ENCODE results near the gene ABCB6. TPM values are rescaled to one million over a fixed set of nuclear protein-coding genes. Genes with fewer than 3 reads are reported as not detected.
A peak's percentile ranks its signal among the peaks of the same experiment; 100 is the strongest.

ABCB6 gene
- total RNA-seq, 1 experiment from 2014 or later, result 21.1 TPM

- H3K27me3 ChIP-seq (ENCODE audit: low read length), result no peaks in the 10 kb centered on the region
- H3K4me2 ChIP-seq (ENCODE audit: low read length), result peak within 1 kb of the TSS; percentile 90
- H3K4me3 ChIP-seq (ENCODE audit: low read length), result peak within 1 kb of the TSS; percentile 74
- H3K9ac ChIP-seq (ENCODE audit: low read length), result peak within 1 kb of the TSS; percentile 62
- peaks cover 31% of the 10 kb centered on the region for H3K79me2 ChIP-seq (ENCODE audit: low read length)
- intact Hi-C loops (cut with micrococcal nuclease), result loop anchor here (1.0 kb wide), 1 partner anchor 134 kb away; the partner anchor contains the start of gene DNPEP
- DNase-seq (peak; percentile 42), ATAC-seq (peak; percentile 10)
- no peaks in the 10 kb centered on the region for H4K20me1 ChIP-seq (ENCODE audit: low read length)
- CTCF ChIA-PET, result no interaction called here
- H3K4me1 ChIP-seq (ENCODE audit: insufficient read depth, low read length), result peaks cover 47% of the 10 kb centered on the region
- no peaks in the 10 kb centered on the region for H3K9me3 ChIP-seq (ENCODE audit: low read length)
- H3K9me2 ChIP-seq (replicated peaks; ENCODE audit: low read length), result no peaks in the 10 kb centered on the region
- no peak for TF ChIP-seq CTCF (conservative IDR thresholded peaks at IDR 0.05; ENCODE audit: low read depth, low read length)
- TF ChIP-seq EZH2 (IDR thresholded peaks at IDR 0.05; ENCODE audit: low read length, unreplicated experiment), result no peak
- TF ChIP-seq EZH2phosphoT487 (IDR thresholded peaks at IDR 0.05; ENCODE audit: borderline replicate concordance, low read length), result no peak
- peak within 1 kb of the TSS; percentile 33 for H3K27ac ChIP-seq (ENCODE audit: low read length)
- H3K36me3 ChIP-seq (ENCODE audit: low read depth, low read length), result peaks cover 9% of the 10 kb centered on the region
- BruUV-seq (replicated peaks), result TSS peak; percentile 64
- H3F3A ChIP-seq (ENCODE audit: low read length, unreplicated experiment), result peaks cover 5% of the 10 kb centered on the region
- H2AFZ ChIP-seq (ENCODE audit: low read length), result peak within 1 kb of the TSS; percentile 79
- POLR2A ChIA-PET (ENCODE audit: unreplicated experiment), result interaction anchor here (0.5 to 0.6 kb wide), 4 partner anchors 21 to 647 kb away, joined by 3 to 23 read pairs (median 8); no protein-coding TSS in a partner anchor
Observed at GRCh38 chr2:219252900-219253752, 34.4 kb upstream of the ABCB6 start, which contains the start of gene TUBA4B. Gene TUBA4B, plus strand, starts transcription at chr2:219253243. Its CDS starts 165 bp downstream, at chr2:219253408.

- CTCF ChIA-PET, result no interaction called here
- ATAC-seq, result no peak
- peak overlapping the region; percentile 74 for H3K4me3 ChIP-seq (ENCODE audit: low read length)
- peak overlapping the region; percentile 62 for H3K9ac ChIP-seq (ENCODE audit: low read length)
- peaks cover 14% of the 10 kb centered on the region for H3K36me3 ChIP-seq (ENCODE audit: low read depth, low read length)
- H4K20me1 ChIP-seq (ENCODE audit: low read length), result no peaks in the 10 kb centered on the region
- DNase-seq, result no peak
- H3K9me3 ChIP-seq (ENCODE audit: low read length), result no peaks in the 10 kb centered on the region
- H3K4me1 ChIP-seq (ENCODE audit: insufficient read depth, low read length), result peaks cover 53% of the 10 kb centered on the region
- POLR2A ChIA-PET (ENCODE audit: unreplicated experiment), result interaction anchor here (0.5 to 0.6 kb wide), 5 partner anchors 21 to 646 kb away, joined by 3 to 23 read pairs (median 7); no protein-coding TSS in a partner anchor
- peaks cover 36% of the 10 kb centered on the region for H3K79me2 ChIP-seq (ENCODE audit: low read length)
- no peaks in the 10 kb centered on the region for H3K27me3 ChIP-seq (ENCODE audit: low read length)
- TF ChIP-seq EZH2 (IDR thresholded peaks at IDR 0.05; ENCODE audit: low read length, unreplicated experiment) (no peak), CTCF (conservative IDR thresholded peaks at IDR 0.05; ENCODE audit: low read depth, low read length) (no peak), EZH2phosphoT487 (IDR thresholded peaks at IDR 0.05; ENCODE audit: borderline replicate concordance, low read length) (no peak)
- no TSS peak for BruUV-seq (replicated peaks)
- H2AFZ ChIP-seq (ENCODE audit: low read length), result peak overlapping the region; percentile 79
- peak overlapping the region; percentile 90 for H3K4me2 ChIP-seq (ENCODE audit: low read length)
- peak overlapping the region; percentile 33 for H3K27ac ChIP-seq (ENCODE audit: low read length)
- intact Hi-C loops (cut with micrococcal nuclease), result no loop called here
- peaks cover 5% of the 10 kb centered on the region for H3F3A ChIP-seq (ENCODE audit: low read length, unreplicated experiment)
- H3K9me2 ChIP-seq (replicated peaks; ENCODE audit: low read length), result no peaks in the 10 kb centered on the region
Observed at GRCh38 chr2:219252570-219252899, 33.8 kb upstream of the ABCB6 start.

GRCh38 chr2:219252084-219252483 is 33.3 kb upstream of the ABCB6 start:
- Histone ChIP-seq H3K9me3 (ENCODE audit: low read length) (no peaks in the 10 kb centered on the region), H3K27ac (ENCODE audit: low read length) (no peak overlapping the region), H3K36me3 (ENCODE audit: low read depth, low read length) (peaks cover 14% of the 10 kb centered on the region), H3K4me1 (ENCODE audit: insufficient read depth, low read length) (peaks cover 57% of the 10 kb centered on the region), H4K20me1 (ENCODE audit: low read length) (no peaks in the 10 kb centered on the region), H2AFZ (ENCODE audit: low read length) (no peak overlapping the region), H3K9ac (ENCODE audit: low read length) (no peak overlapping the region), H3K79me2 (ENCODE audit: low read length) (peaks cover 40% of the 10 kb centered on the region), H3K4me2 (ENCODE audit: low read length) (peak overlapping the region; percentile 90), H3K4me3 (ENCODE audit: low read length) (peak overlapping the region; percentile 74), H3K9me2 (replicated peaks; ENCODE audit: low read length) (no peaks in the 10 kb centered on the region), H3K27me3 (ENCODE audit: low read length) (no peaks in the 10 kb centered on the region), H3F3A (ENCODE audit: low read length, unreplicated experiment) (peaks cover 5% of the 10 kb centered on the region)
- no peak for ATAC-seq
- ChIA-PET POLR2A (ENCODE audit: unreplicated experiment) (interaction anchor here (0.5 kb wide), 1 partner anchor 136 kb away, joined by 3 read pairs; no protein-coding TSS in a partner anchor), CTCF (no interaction called here)
- peak; percentile 47 for DNase-seq
- BruUV-seq (replicated peaks), result no TSS peak
- no peak for TF ChIP-seq EZH2phosphoT487 (IDR thresholded peaks at IDR 0.05; ENCODE audit: borderline replicate concordance, low read length)
- no peak for TF ChIP-seq CTCF (conservative IDR thresholded peaks at IDR 0.05; ENCODE audit: low read depth, low read length)
- no peak for TF ChIP-seq EZH2 (IDR thresholded peaks at IDR 0.05; ENCODE audit: low read length, unreplicated experiment)
- intact Hi-C loops (cut with micrococcal nuclease), result no loop called here
